Activated T-helper 1 cell treated with anti-CD3 and anti-CD28 coated beads, Interleukin-2, amount 50 U/mL, for 16 hours (primary cell): ENCODE data around the gene RNASET2.

Experiments
- DNase-seq, 2 donors: peaks; one replicate each; pipeline ENCODE4 v3.0.0-alpha.2; 2020; ENCODE audit warnings: low read depth in 1 of 2, low spot score in 1 of 2

RNASET2 gene

GRCh38 chr6:166970091-166970490 is 13.7 kb upstream of the RNASET2 start:
- DNase-seq = no peak

- no peak for DNase-seq
Observed at GRCh38 chr6:166969390-166970002, 13.1 kb upstream of the RNASET2 start.

GRCh38 chr6:166966268-166966667 is 9.9 kb upstream of the RNASET2 start:
- no peak for DNase-seq

GRCh38 chr6:166960609-166960978 is 4.2 kb upstream of the RNASET2 start:
- no peak for DNase-seq

GRCh38 chr6:166959911-166960608 is 3.7 kb upstream of the RNASET2 start:
- no peak for DNase-seq

GRCh38 chr6:166958926-166959861 is 2.8 kb upstream of the RNASET2 start:
- DNase-seq = no peak

GRCh38 chr6:166957805-166958076 is 1.4 kb upstream of the RNASET2 start:
- DNase-seq = no peak

GRCh38 chr6:166957087-166957804 is 896 bp upstream of the RNASET2 start:
- peak; percentile 37 to 40 for DNase-seq

- DNase-seq = peak; percentile 10 to 26
Observed at GRCh38 chr6:166955865-166956443, 396 bp downstream of the RNASET2 start.

- DNase-seq = no peak
Observed at GRCh38 chr6:166955121-166955864, 1.1 kb downstream of the RNASET2 start.

- no peak for DNase-seq
Observed at GRCh38 chr6:166954118-166954713, 2.1 kb downstream of the RNASET2 start.

GRCh38 chr6:166952567-166953486 is 3.5 kb downstream of the RNASET2 start:
- no peak for DNase-seq

GRCh38 chr6:166952121-166952520 is 4.2 kb downstream of the RNASET2 start:
- DNase-seq = no peak

GRCh38 chr6:166951670-166952060 is 4.7 kb downstream of the RNASET2 start:
- no peak for DNase-seq

GRCh38 chr6:166950892-166951669 is 5.3 kb downstream of the RNASET2 start:
- peak; percentile 27 to 62 for DNase-seq

- DNase-seq = no peak
Observed at GRCh38 chr6:166950443-166950821, 5.9 kb downstream of the RNASET2 start.

- DNase-seq = no peak
Observed at GRCh38 chr6:166949528-166950442, 6.6 kb downstream of the RNASET2 start.
